K562 (cell line): Measurements from ENCODE around the gene RNF167.

Source experiments
- ATF6 ChIP-seq: sonication (generic); formaldehyde crosslinking; IDR thresholded peaks from 2 replicates; pipeline ENCODE4 v1.4.0; 2020; ENCODE audit warnings: mild to moderate bottlenecking, missing genetic modification reagents
- CTCF ChIP-seq, 3 experiments: IDR thresholded peaks in 2 of 3; conservative IDR thresholded peaks in 1 of 3; 2 replicates each; pipeline ENCODE4 v1.5.1; 2011 to 2012; ENCODE audit warnings: low read length in 3 of 3, mild to moderate bottlenecking in 3 of 3, control low read depth in 2 of 3, improper control_type of control experiment in 1 of 3, inconsistent platforms in 1 of 3, low read depth in 1 of 3, mixed read lengths in 1 of 3, moderate library complexity in 1 of 3; ENCODE audit not compliant: insufficient read depth in 2 of 3
- E2F8 ChIP-seq: fragments of 450-650 bp; IDR thresholded peaks from 2 replicates; pipeline ENCODE4 v1.7.1; 2018; ENCODE audit warnings: mild to moderate bottlenecking, low read depth; ENCODE audit not compliant: partially characterized antibody
- MAX ChIP-seq: sonication (generic); formaldehyde crosslinking; IDR thresholded peaks from 2 replicates; pipeline ENCODE4 v1.9.0; 2022; ENCODE audit warnings: mild to moderate bottlenecking, missing genetic modification reagents
- MXI1 ChIP-seq: IDR thresholded peaks from 2 replicates; pipeline ENCODE4 v1.6.1; 2011; ENCODE audit warnings: low read depth, mild to moderate bottlenecking, improper control_type of control experiment, low read length
- NFIX ChIP-seq: fragments of 250-450 bp; sonication (Bioruptor Pico); IDR thresholded peaks from 2 replicates; pipeline ENCODE4 v1.4.0; 2020; ENCODE audit warnings: low read depth, mild to moderate bottlenecking, moderate library complexity
- NR2F6 ChIP-seq: fragments of 450-650 bp; formaldehyde crosslinking; IDR thresholded peaks from 2 replicates; pipeline ENCODE4 v1.4.0; 2020; ENCODE audit warnings: mild to moderate bottlenecking
- YY1 ChIP-seq, 3 experiments: IDR thresholded peaks; 2 replicates each; pipeline ENCODE4 v1.6.1; 2011; ENCODE audit warnings: low read length in 2 of 3, mild to moderate bottlenecking in 2 of 3, moderate library complexity in 2 of 3, borderline replicate concordance in 1 of 3, control low read depth in 1 of 3, low read depth in 1 of 3; ENCODE audit not compliant: insufficient read depth in 3 of 3, insufficient replicate concordance in 2 of 3, control insufficient read depth in 1 of 3, insufficient read length in 1 of 3; ENCODE audit errors: extremely low read depth in 1 of 3
- ZNF384 ChIP-seq: IDR thresholded peaks from 2 replicates; pipeline ENCODE4 v1.6.1; 2012; ENCODE audit warnings: low read depth, low read length, improper control_type of control experiment

DNA sequence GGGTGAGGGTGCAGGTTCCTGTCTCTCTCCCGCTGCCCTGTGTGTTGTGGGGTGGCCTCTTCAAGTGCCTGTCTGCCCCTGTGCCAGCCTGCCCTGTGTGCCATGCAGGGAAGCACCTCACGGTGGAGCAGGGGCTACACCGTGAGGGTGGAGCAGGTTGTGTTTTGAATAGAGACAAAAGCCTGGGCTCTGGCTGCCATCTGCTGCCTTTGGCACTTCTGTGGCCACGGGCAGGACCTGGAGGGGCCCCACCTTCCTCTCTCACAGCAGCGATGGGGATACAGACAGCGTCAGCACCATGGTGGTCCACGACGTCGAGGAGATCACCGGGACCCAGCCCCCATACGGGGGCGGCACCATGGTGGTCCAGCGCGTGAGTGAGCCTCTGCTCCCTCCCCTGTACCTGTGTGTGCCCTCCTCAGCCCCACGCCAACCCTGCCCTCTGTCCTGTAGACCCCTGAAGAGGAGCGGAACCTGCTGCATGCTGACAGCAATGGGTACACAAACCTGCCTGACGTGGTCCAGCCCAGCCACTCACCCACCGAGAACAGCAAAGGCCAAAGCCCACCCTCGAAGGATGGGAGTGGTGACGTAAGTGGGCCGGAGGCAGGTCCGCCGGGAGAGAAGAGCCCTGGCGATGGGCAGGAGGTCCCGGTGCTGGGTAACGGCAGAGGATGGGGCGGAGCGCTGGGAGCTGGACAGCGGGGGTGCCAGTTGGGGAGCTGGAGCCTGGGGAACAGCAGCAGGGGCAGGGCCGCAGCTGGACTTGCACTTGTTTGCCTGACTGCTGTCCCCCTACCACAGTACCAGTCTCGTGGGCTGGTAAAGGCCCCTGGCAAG lies 46.1 kb upstream of the RNF167 start:
- no peak for TF ChIP-seq E2F8
- TF ChIP-seq MXI1 = no peak
- no peak for TF ChIP-seq MAX (CRISPR knock-in tag)
- no peak for TF ChIP-seq ZNF384
- TF ChIP-seq NR2F6 (CRISPR knock-in tag) = no peak
- no peak for TF ChIP-seq ATF6 (CRISPR knock-in tag)
- no peak for TF ChIP-seq CTCF (IDR thresholded peaks at IDR 0.05 in 2 of 3, conservative IDR thresholded peaks at IDR 0.05 in 1 of 3; ENCODE audit: insufficient read depth in 2 of 3, low read depth in 1 of 3, low read length in 3 of 3)
- no peak for TF ChIP-seq NFIX
- TF ChIP-seq YY1 (IDR thresholded peaks at IDR 0.05; ENCODE audit: borderline replicate concordance in 1 of 3, control insufficient read depth in 1 of 3, extremely low read depth in 1 of 3, insufficient read depth in 3 of 3, insufficient read length in 1 of 3, insufficient replicate concordance in 2 of 3, low read depth in 1 of 3, low read length in 2 of 3) = no peak
